GM13976 (cell line): ENCODE results near the gene CACNA2D3.

ENCODE experiments used
- DNase-seq: peaks from one replicate; pipeline ENCODE4 v3.0.0; 2012; ENCODE audit warnings: low spot score
- in situ Hi-C: fragments of 300-500 bp; cut with MboI; formaldehyde crosslinking; loops from one replicate; pipeline ENCODE4 v1.12.0; 2022; ENCODE audit warnings: low sequenced_read_pairs, mixed read lengths, inconsistent platforms; ENCODE audit not compliant: unreplicated experiment
- TF ChIP-seq, protein P1 (sequence below): IDR thresholded peaks from 2 replicates; pipeline ENCODE4 v1.5.1; 2012; ENCODE audit warnings: borderline replicate concordance, mild to moderate bottlenecking; ENCODE audit not compliant: insufficient read depth; ENCODE audit errors: extremely low read depth, missing control alignments, control extremely low read depth

CACNA2D3 gene

GRCh38 chr3:54647721-54648120, 525.4 kb downstream of the CACNA2D3 start:
- TF ChIP-seq, protein P1, sequence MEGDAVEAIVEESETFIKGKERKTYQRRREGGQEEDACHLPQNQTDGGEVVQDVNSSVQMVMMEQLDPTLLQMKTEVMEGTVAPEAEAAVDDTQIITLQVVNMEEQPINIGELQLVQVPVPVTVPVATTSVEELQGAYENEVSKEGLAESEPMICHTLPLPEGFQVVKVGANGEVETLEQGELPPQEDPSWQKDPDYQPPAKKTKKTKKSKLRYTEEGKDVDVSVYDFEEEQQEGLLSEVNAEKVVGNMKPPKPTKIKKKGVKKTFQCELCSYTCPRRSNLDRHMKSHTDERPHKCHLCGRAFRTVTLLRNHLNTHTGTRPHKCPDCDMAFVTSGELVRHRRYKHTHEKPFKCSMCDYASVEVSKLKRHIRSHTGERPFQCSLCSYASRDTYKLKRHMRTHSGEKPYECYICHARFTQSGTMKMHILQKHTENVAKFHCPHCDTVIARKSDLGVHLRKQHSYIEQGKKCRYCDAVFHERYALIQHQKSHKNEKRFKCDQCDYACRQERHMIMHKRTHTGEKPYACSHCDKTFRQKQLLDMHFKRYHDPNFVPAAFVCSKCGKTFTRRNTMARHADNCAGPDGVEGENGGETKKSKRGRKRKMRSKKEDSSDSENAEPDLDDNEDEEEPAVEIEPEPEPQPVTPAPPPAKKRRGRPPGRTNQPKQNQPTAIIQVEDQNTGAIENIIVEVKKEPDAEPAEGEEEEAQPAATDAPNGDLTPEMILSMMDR, result no peak
- no peak for DNase-seq
- in situ Hi-C loops, result no loop called here

DNA sequence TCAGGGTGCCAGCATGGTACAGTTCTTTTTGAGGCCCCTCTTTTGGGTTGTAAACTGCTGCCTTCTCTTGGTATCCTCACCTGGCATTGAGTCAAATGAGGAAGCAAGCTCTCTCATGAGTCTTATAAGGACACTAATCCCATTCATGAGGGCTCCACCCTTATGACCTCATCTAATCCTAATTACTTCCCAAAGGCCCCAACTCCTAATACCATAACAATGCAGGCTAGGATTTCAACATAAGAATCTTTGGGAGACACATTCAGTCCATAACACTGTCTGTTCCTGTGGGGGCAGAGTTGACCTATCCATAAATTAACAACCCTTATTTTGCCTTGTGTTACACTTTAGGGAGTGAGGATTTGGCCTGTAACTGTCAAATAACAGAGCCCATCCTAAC, 527.2 kb downstream of the CACNA2D3 start:
- DNase-seq, result no peak
- TF ChIP-seq, protein P1, result no peak

GRCh38 chr3:54653456-54654195, 531.3 kb downstream of the CACNA2D3 start:
- TF ChIP-seq, protein P1, result no peak
- DNase-seq, result no peak
- in situ Hi-C loops, result no loop called here

More for the DNA sequence above, 527.2 kb downstream of the CACNA2D3 start:
- in situ Hi-C loops, result no loop called here

DNA sequence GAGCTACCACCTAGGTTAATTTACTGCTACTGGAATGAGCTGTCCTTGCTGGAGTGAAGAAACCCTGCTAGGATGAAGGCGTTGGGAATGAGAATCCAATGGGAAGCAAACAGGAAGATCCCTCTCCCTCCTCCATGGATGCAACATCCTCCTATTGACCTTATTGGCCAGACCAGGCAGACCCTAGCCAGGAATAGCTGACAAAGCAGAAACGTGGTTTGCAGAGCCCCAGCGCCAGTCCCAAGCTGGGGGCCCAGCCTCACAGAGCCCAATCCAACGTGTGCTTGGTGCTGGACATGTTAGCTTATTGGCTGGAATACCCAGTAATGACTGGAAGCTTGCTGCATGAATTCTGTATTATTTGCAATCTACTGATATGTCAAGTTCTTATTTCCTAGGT, 532.4 kb downstream of the CACNA2D3 start:
- TF ChIP-seq, protein P1, result no peak
- in situ Hi-C loops, result no loop called here
- DNase-seq, result no peak

DNA sequence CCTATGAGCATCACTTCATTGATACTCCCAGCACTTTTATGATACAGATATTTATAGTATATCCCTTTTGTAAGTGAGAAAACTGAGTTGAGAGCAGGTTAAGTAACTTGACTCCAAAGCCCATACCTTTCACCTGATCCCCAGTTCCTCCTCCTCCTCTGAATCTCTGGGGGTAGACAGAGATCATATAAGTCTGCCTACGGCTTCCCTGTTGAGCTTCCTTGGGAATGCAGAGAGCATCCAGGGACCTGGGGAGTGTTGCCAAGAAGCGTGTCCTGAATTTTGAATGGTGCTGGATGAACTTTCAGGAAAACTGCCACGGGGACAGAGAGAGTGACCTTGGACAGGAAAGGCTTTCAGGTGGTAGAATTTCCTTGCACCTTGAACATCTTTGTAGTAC, 537.0 kb downstream of the CACNA2D3 start:
- TF ChIP-seq, protein P1, result no peak
- in situ Hi-C loops, result no loop called here
- DNase-seq, result no peak

DNA sequence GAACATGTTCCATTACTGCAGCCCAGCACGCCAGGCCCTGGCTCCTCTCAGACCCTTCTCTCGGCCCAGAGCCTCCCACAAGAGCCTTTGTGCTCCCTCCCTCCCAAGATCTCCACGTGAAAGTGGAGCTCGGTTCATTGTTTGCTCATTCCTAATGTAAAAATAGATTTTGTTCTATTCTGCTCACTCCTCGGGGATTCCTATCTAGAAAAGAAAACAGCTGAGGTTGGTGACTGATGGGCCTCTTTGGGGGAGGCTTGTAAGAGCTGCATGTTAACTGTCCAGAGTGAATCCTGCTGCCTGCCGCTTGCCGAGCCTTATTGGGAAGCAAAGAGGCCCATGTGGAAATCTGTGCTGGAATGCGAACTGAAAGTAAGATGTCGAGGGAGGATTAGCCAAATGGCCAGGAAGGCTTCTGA, 538.4 kb downstream of the CACNA2D3 start:
- in situ Hi-C loops, result no loop called here
- TF ChIP-seq, protein P1, result no peak

More for the DNA sequence above, 538.4 kb downstream of the CACNA2D3 start:
- DNase-seq, result no peak
